T1000 (cell line): ENCODE data around the gene MBD6.
A peak's percentile ranks its signal among the peaks of the same experiment; 100 is the strongest.

Source experiments
- DNase-seq: peaks from one replicate; lab custom pipeline; 2025; ENCODE audit warnings: mixed read lengths; lab: John Stamatoyannopoulos, UW

The MBD6 gene

GRCh38 chr12:57522011-57522886 is at the start of gene MBD6:
Gene MBD6 (plus strand): TSS chr12:57522824. CDS start chr12:57524304, 1,480 bp downstream.
- peak; percentile 90 for DNase-seq

GRCh38 chr12:57473392-57473791 is 49.2 kb upstream of the MBD6 start:
- DNase-seq = no peak

GRCh38 chr12:57473886-57474285 is 48.7 kb upstream of the MBD6 start:
- DNase-seq = no peak

- no peak for DNase-seq
These were observed 48.2 kb upstream of the MBD6 start for GRCh38 chr12:57474430-57474829.

GRCh38 chr12:57474862-57475261 is 47.8 kb upstream of the MBD6 start:
- DNase-seq = no peak

- no peak for DNase-seq
These were observed 47.1 kb upstream of the MBD6 start for GRCh38 chr12:57475271-57476161.

GRCh38 chr12:57476162-57476992 is 46.2 kb upstream of the MBD6 start:
- no peak for DNase-seq

- no peak for DNase-seq
These were observed 45.5 kb upstream of the MBD6 start for GRCh38 chr12:57476993-57477709.

GRCh38 chr12:57477710-57478681 is 44.6 kb upstream of the MBD6 start:
- DNase-seq = no peak

- DNase-seq = no peak
These were observed 43.6 kb upstream of the MBD6 start for GRCh38 chr12:57479043-57479375.

GRCh38 chr12:57479376-57480115 is 43.1 kb upstream of the MBD6 start, which contains the start of gene ARHGAP9:
Gene ARHGAP9 (minus strand): TSS chr12:57479866. CDS start chr12:57479406, 460 bp downstream.
- DNase-seq = no peak

- no peak for DNase-seq
These were observed 41.0 kb upstream of the MBD6 start for GRCh38 chr12:57481671-57482070.

GRCh38 chr12:57483466-57483865 is 39.2 kb upstream of the MBD6 start:
- no peak for DNase-seq

GRCh38 chr12:57485695-57486094 is 36.9 kb upstream of the MBD6 start:
- no peak for DNase-seq

GRCh38 chr12:57487055-57487596 is 35.5 kb upstream of the MBD6 start:
- no peak for DNase-seq

- peak; percentile 89 for DNase-seq
These were observed 34.8 kb upstream of the MBD6 start, which contains the start of gene MARS1 for GRCh38 chr12:57487597-57488401. Gene MARS1 (plus strand): TSS chr12:57488068. CDS start chr12:57488091, 23 bp downstream.

GRCh38 chr12:57488402-57489156 is 34.0 kb upstream of the MBD6 start:
- no peak for DNase-seq
